Measurements from ENCODE around the gene SLC2A5.

- TF ChIP-seq POLR2A (IDR thresholded peaks at IDR 0.05): no peak
- TF ChIP-seq CTCF (IDR thresholded peaks at IDR 0.05): no peak
- no peak for TF ChIP-seq POLR2AphosphoS5 (IDR thresholded peaks at IDR 0.05; ENCODE audit: insufficient read depth in 1 of 2, low read depth in 1 of 2)
These were observed 51.1 kb downstream of the SLC2A5 start for GRCh38 chr1:9018333-9018732.
